ENCODE data around the gene MPEG1. TPM values are rescaled to one million over a fixed set of nuclear protein-coding genes. Genes with fewer than 3 reads are reported as not detected.

The MPEG1 gene, protein sequence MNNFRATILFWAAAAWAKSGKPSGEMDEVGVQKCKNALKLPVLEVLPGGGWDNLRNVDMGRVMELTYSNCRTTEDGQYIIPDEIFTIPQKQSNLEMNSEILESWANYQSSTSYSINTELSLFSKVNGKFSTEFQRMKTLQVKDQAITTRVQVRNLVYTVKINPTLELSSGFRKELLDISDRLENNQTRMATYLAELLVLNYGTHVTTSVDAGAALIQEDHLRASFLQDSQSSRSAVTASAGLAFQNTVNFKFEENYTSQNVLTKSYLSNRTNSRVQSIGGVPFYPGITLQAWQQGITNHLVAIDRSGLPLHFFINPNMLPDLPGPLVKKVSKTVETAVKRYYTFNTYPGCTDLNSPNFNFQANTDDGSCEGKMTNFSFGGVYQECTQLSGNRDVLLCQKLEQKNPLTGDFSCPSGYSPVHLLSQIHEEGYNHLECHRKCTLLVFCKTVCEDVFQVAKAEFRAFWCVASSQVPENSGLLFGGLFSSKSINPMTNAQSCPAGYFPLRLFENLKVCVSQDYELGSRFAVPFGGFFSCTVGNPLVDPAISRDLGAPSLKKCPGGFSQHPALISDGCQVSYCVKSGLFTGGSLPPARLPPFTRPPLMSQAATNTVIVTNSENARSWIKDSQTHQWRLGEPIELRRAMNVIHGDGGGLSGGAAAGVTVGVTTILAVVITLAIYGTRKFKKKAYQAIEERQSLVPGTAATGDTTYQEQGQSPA
- not detected in 2 replicates for total RNA-seq (ENCODE audit: low replicate concordance)

DNA sequence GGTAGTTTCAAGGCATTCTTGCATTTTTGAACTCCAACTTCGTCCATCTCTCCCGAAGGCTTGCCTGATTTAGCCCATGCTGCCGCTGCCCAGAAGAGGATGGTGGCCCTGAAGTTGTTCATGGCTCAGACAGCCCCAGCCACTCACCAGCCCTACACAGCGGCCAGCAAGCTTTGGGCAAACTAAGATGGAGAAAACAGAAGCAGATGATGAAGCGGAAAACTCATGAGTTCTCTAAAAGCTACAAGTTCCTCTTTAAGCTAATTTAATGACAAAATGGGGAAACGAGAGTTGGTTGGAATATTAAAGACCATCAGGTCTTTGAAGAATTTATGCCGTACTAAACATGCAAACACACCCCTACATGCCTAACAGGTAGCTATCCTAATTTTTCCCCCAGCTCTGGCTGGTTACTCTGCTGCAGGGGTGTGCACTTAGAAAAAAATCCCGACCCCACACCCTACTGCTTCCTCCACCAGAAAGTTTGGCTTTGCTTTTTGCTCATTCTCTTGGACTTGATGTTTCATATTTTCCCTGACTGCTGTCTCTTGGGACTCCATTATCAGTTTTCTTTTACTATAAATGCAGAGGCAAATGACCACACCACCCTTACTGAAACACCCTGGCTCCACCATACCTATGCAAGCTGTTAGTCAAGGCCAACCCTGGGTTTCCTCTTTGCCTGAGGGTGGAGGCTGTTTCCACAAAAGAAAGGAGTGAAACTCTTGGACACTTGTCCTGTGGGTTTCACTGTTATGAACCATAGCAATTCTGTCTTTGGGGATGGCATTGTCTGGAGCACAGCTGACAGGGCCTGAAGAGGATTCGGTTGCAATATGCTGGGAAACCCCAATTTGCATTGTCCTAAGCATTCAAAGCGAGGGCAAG, at the start of gene MPEG1:
Gene MPEG1, minus strand, starts transcription at position 184 of the 888 bp plus-strand sequence. Its CDS starts 62 bp downstream, at position 122.

DNA sequence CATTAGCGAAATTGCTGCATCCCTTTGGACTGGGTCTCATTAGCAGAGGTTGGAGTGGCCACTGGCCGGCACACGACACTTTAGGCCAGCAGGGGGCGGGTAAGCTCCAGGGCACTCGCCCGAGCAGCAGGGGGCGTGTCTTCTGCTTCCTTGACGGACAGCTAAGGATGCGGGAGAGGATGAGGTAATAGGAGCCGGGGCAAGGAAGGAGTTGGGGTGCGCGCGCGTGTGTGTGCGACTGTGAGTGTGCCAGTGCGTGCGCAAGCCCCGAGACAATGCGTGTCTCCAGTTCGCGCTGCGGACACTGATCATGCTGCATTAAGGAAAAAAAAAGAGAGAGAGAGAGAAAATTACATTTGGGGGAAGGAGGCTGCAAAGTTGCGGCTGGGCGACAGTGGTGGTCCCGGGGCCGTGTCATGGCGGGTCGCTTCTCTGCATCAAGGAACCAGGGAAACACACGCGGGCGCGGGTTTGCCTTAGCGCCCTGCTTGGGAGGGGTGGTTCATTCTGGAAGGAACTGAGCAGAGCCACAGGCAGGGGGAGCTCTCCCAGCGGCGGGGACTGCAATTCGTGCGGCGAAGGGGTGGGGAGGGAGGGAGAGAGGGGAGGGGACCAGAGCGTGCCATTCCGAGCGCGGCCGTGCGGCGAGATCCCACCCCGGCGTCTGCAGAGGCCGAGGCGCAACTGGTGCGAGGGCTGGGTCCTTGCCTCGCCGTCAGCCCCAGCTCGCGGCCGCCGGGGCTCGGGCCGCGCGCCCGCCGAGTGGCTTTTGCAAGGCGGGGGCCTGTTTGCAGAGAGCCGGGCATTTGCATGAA, 41.0 kb downstream of the MPEG1 start, which contains the start of gene DTX4:
Gene DTX4, plus strand, starts transcription at position 625 of the 815 bp plus-strand sequence. CDS start 464 bp downstream, outside the sequence.

Other genes with a start within 250 kb of the MPEG1 start
- gene GLYATL1B, start 126.6 kb downstream of the MPEG1 start, total RNA-seq (ENCODE audit: low replicate concordance), result not detected in 2 replicates
- gene FAM111B, start 105.7 kb downstream of the MPEG1 start, total RNA-seq (ENCODE audit: low replicate concordance), result 0.12 and 2.6 TPM in 2 replicates
- gene FAM111A, start 70.1 kb downstream of the MPEG1 start, total RNA-seq (ENCODE audit: low replicate concordance), result 19.0 and 22.1 TPM in 2 replicates
- gene DTX4, start 40.8 kb downstream of the MPEG1 start, total RNA-seq (ENCODE audit: low replicate concordance), result 0.35 and 1.7 TPM in 2 replicates
- not detected in 2 replicates for gene OR5AN1, start 146.0 kb upstream of the MPEG1 start, total RNA-seq (ENCODE audit: low replicate concordance)
- not detected in 2 replicates for gene OR5A2, start 213.5 kb upstream of the MPEG1 start, total RNA-seq (ENCODE audit: low replicate concordance)
- gene OR5A1, start 223.5 kb upstream of the MPEG1 start, total RNA-seq (ENCODE audit: low replicate concordance), result not detected in 2 replicates
- not detected in 2 replicates for gene OR4D6, start 244.0 kb upstream of the MPEG1 start, total RNA-seq (ENCODE audit: low replicate concordance)

Data from smooth muscle cell of the coronary artery (primary cell).